Lower lobe of right lung (tissue), 2 donors: ENCODE results near the gene POLR2H. TPM values are rescaled to one million over a fixed set of nuclear protein-coding genes. Genes with fewer than 3 reads are reported as not detected.

ENCODE experiments used
- ATAC-seq, 2 donors: fragments of 200-7000 bp; cut with Tn5 transposase; one replicate each; pipeline ENCODE4 v1.9.1; 2020 to 2022; ENCODE audit warnings: mild to moderate bottlenecking in 2 of 2, moderate library complexity in 2 of 2
- DNase-seq: peaks from one replicate; pipeline ENCODE4 v3.0.0-alpha.2; 2020
- H3K27ac ChIP-seq: fragments of 200-600 bp; one replicate; pipeline ENCODE4 v1.8.0; 2022
- H3K27me3 ChIP-seq: fragments of 200-600 bp; one replicate; pipeline ENCODE4 v1.8.0; 2022; ENCODE audit warnings: low read depth
- H3K36me3 ChIP-seq: fragments of 200-600 bp; one replicate; pipeline ENCODE4 v1.8.0; 2022; ENCODE audit warnings: mild to moderate bottlenecking
- H3K4me1 ChIP-seq: fragments of 200-600 bp; one replicate; pipeline ENCODE4 v1.8.0; 2022
- H3K4me3 ChIP-seq: fragments of 200-600 bp; one replicate; pipeline ENCODE4 v1.8.0; 2022; ENCODE audit warnings: mild to moderate bottlenecking
- H3K9me3 ChIP-seq: fragments of 200-600 bp; one replicate; pipeline ENCODE4 v1.8.0; 2022
- CTCF ChIP-seq: fragments of 200-600 bp; IDR thresholded peaks from one replicate; pipeline ENCODE4 v1.8.0; 2022; ENCODE audit warnings: antibody characterized with exemption, mild to moderate bottlenecking
- intact Hi-C: fragments of 100-400 bp; cut with DNase I; formaldehyde crosslinking; loops from one replicate; pipeline ENCODE4 v1.11.0; 2022
- total RNA-seq: library from RNA; stranded (reverse); fragmentation: NEBNext Ultra II Directional; extraction: Animal tissue kit (Norgen Biotek cat#: 25700); gene quantifications from one replicate; pipeline ENCODE4 v1.2.1, GENCODE V29; 2021
- donor health status: DM: no; HTN: yes; CAD: no; lungs with severe emphysema.

The POLR2H gene
- total RNA-seq, 1 donor from 2014 or later: 53.3 TPM

- DNase-seq (no peak), ATAC-seq (no peak)
- H3K27me3 ChIP-seq: no peaks in the 10 kb centered on the region
- intact Hi-C loops: no loop called here
- TF ChIP-seq CTCF: no peak
- H3K27ac ChIP-seq: peak overlapping the region; percentile 18
- no peaks in the 10 kb centered on the region for H3K9me3 ChIP-seq
- H3K4me1 ChIP-seq: peaks cover 14% of the 10 kb centered on the region
- no peak overlapping the region for H3K4me3 ChIP-seq
- peaks cover 80% of the 10 kb centered on the region for H3K36me3 ChIP-seq
Observed at GRCh38 chr3:184332370-184333090, 29.0 kb upstream of the POLR2H start.

GRCh38 chr3:184333190-184333589 lies 28.3 kb upstream of the POLR2H start:
- intact Hi-C loops: no loop called here
- DNase-seq (no peak), ATAC-seq (no peak)
- H3K27me3 ChIP-seq: no peaks in the 10 kb centered on the region
- TF ChIP-seq CTCF: no peak
- H3K9me3 ChIP-seq: no peaks in the 10 kb centered on the region
- no peak overlapping the region for H3K27ac ChIP-seq
- H3K4me3 ChIP-seq: no peak overlapping the region
- peaks cover 21% of the 10 kb centered on the region for H3K4me1 ChIP-seq
- H3K36me3 ChIP-seq: peaks cover 73% of the 10 kb centered on the region

GRCh38 chr3:184333700-184334099 lies 27.8 kb upstream of the POLR2H start:
- Histone ChIP-seq H3K4me1 (peaks cover 26% of the 10 kb centered on the region), H3K36me3 (peaks cover 68% of the 10 kb centered on the region), H3K27ac (no peak overlapping the region), H3K9me3 (no peaks in the 10 kb centered on the region), H3K27me3 (no peaks in the 10 kb centered on the region), H3K4me3 (no peak overlapping the region)
- no peak for TF ChIP-seq CTCF
- no peak for DNase-seq
- no peak for ATAC-seq
- intact Hi-C loops: no loop called here

- ATAC-seq (no peak), DNase-seq (no peak)
- H3K4me3 ChIP-seq: no peak overlapping the region
- no peak for TF ChIP-seq CTCF
- peaks cover 32% of the 10 kb centered on the region for H3K4me1 ChIP-seq
- peaks cover 59% of the 10 kb centered on the region for H3K36me3 ChIP-seq
- peak overlapping the region; percentile 93 for H3K27ac ChIP-seq
- no peaks in the 10 kb centered on the region for H3K9me3 ChIP-seq
- intact Hi-C loops: no loop called here
- H3K27me3 ChIP-seq: no peaks in the 10 kb centered on the region
Observed at GRCh38 chr3:184334470-184335158, 26.9 kb upstream of the POLR2H start.

- DNase-seq (no peak), ATAC-seq (no peak)
- TF ChIP-seq CTCF: no peak
- Histone ChIP-seq H3K9me3 (no peaks in the 10 kb centered on the region), H3K36me3 (peaks cover 52% of the 10 kb centered on the region), H3K4me3 (peak overlapping the region; percentile 78), H3K27ac (peak overlapping the region; percentile 93), H3K27me3 (no peaks in the 10 kb centered on the region), H3K4me1 (peaks cover 32% of the 10 kb centered on the region)
- intact Hi-C loops: no loop called here
Observed at GRCh38 chr3:184335291-184335660, 26.2 kb upstream of the POLR2H start.
